Renal cortical epithelial cell (primary cell): ENCODE measurements around the gene CNTNAP2. TPM values are rescaled to one million over a fixed set of nuclear protein-coding genes. Genes with fewer than 3 reads are reported as not detected.

Experiments
- DNase-seq: peaks from one replicate; pipeline ENCODE4 v3.0.0-alpha.2; 2011; ENCODE audit warnings: low read depth
- total RNA-seq: library from RNA; depleted of rRNA; stranded (reverse); fragments of >200 nt; gene quantifications from 2 replicates; pipeline ENCODE4 v1.2.3, GENCODE V29; 2014

Gene CNTNAP2
- total RNA-seq, 1 donor from 2014 or later: 0.25 TPM

- no peak for DNase-seq
Measured at GRCh38 chr7:146764458-146764857, 647.9 kb downstream of the CNTNAP2 start.

- DNase-seq: no peak
Measured at GRCh38 chr7:146768957-146769356, 652.4 kb downstream of the CNTNAP2 start.

GRCh38 chr7:146772601-146773000, 656.0 kb downstream of the CNTNAP2 start:
- no peak for DNase-seq

- no peak for DNase-seq
Measured at GRCh38 chr7:146773506-146773905, 656.9 kb downstream of the CNTNAP2 start.

GRCh38 chr7:146781352-146782116, 664.9 kb downstream of the CNTNAP2 start:
- no peak for DNase-seq

- no peak for DNase-seq
Measured at GRCh38 chr7:146787266-146787665, 670.7 kb downstream of the CNTNAP2 start.

GRCh38 chr7:146788008-146788407, 671.4 kb downstream of the CNTNAP2 start:
- DNase-seq: no peak

GRCh38 chr7:146791344-146792285, 675.0 kb downstream of the CNTNAP2 start:
- no peak for DNase-seq

GRCh38 chr7:146804620-146805019, 688.0 kb downstream of the CNTNAP2 start:
- no peak for DNase-seq

- no peak for DNase-seq
Measured at GRCh38 chr7:146805082-146805481, 688.5 kb downstream of the CNTNAP2 start.

GRCh38 chr7:146826329-146826728, 709.7 kb downstream of the CNTNAP2 start:
- no peak for DNase-seq

- no peak for DNase-seq
Measured at GRCh38 chr7:146830686-146831085, 714.1 kb downstream of the CNTNAP2 start.

- no peak for DNase-seq
Measured at GRCh38 chr7:146831875-146832274, 715.3 kb downstream of the CNTNAP2 start.

- DNase-seq: no peak
Measured at GRCh38 chr7:146844405-146844804, 727.8 kb downstream of the CNTNAP2 start.

GRCh38 chr7:146858690-146859089, 742.1 kb downstream of the CNTNAP2 start:
- no peak for DNase-seq

- no peak for DNase-seq
Measured at GRCh38 chr7:146861701-146862100, 745.1 kb downstream of the CNTNAP2 start.

GRCh38 chr7:146862415-146862814, 745.8 kb downstream of the CNTNAP2 start:
- no peak for DNase-seq

GRCh38 chr7:146864644-146865043, 748.0 kb downstream of the CNTNAP2 start:
- DNase-seq: no peak

GRCh38 chr7:146865696-146866095, 749.1 kb downstream of the CNTNAP2 start:
- no peak for DNase-seq

- no peak for DNase-seq
Measured at GRCh38 chr7:146874722-146875121, 758.1 kb downstream of the CNTNAP2 start.

- DNase-seq: no peak
Measured at GRCh38 chr7:146875237-146875785, 758.7 kb downstream of the CNTNAP2 start.

GRCh38 chr7:146875981-146876380, 759.4 kb downstream of the CNTNAP2 start:
- no peak for DNase-seq
